Osteocyte (in vitro differentiated cells): ENCODE measurements around the gene HMCN2. TPM values are rescaled to one million over a fixed set of nuclear protein-coding genes. Genes with fewer than 3 reads are reported as not detected.

Source experiments
- DNase-seq: peaks from one replicate; pipeline ENCODE4 v3.0.0; 2021; ENCODE audit warnings: mixed read lengths; ENCODE audit not compliant: unreplicated experiment; ENCODE audit errors: extremely low spot score
- H3K27ac Mint-ChIP-seq: one replicate; pipeline ENCODE4 v1.8.0; 2021; ENCODE audit warnings: mild to moderate bottlenecking, mixed read lengths; ENCODE audit not compliant: unreplicated experiment
- H3K27me3 Mint-ChIP-seq: one replicate; pipeline ENCODE4 v1.8.0; 2021; ENCODE audit warnings: mixed read lengths; ENCODE audit not compliant: unreplicated experiment
- H3K36me3 Mint-ChIP-seq: one replicate; pipeline ENCODE4 v1.8.0; 2021; ENCODE audit warnings: mixed read lengths; ENCODE audit not compliant: unreplicated experiment
- H3K4me1 Mint-ChIP-seq: one replicate; pipeline ENCODE4 v1.8.0; 2021; ENCODE audit warnings: mixed read lengths; ENCODE audit not compliant: unreplicated experiment
- H3K4me3 Mint-ChIP-seq: one replicate; pipeline ENCODE4 v1.8.0; 2021; ENCODE audit warnings: mild to moderate bottlenecking, moderate library complexity, mixed read lengths; ENCODE audit not compliant: unreplicated experiment
- H3K9me3 Mint-ChIP-seq: one replicate; pipeline ENCODE4 v1.8.0; 2021; ENCODE audit warnings: mixed read lengths; ENCODE audit not compliant: unreplicated experiment
- CTCF ChIP-seq: fragments of 200-600 bp; sonication (generic); IDR thresholded peaks from 2 replicates; pipeline ENCODE4 v1.5.0; 2021; ENCODE audit warnings: antibody characterized with exemption, mild to moderate bottlenecking, moderate library complexity
- total RNA-seq: library from RNA; stranded (reverse); gene quantifications from 2 replicates; pipeline ENCODE4 v1.2.1, GENCODE V29; 2021

HMCN2 gene
- total RNA-seq, 1 donor from 2014 or later = 0.05 TPM

- Mint-ChIP-seq H3K36me3 (no peaks in the 10 kb centered on the region), H3K9me3 (no peaks in the 10 kb centered on the region), H3K4me3 (no peak overlapping the region), H3K27ac (no peak overlapping the region), H3K4me1 (no peaks in the 10 kb centered on the region), H3K27me3 (peaks cover 74% of the 10 kb centered on the region)
- DNase-seq = no peak
- no peak for TF ChIP-seq CTCF
Observed at GRCh38 chr9:130319944-130320712, 54.6 kb downstream of the HMCN2 start.

GRCh38 chr9:130320723-130321481, 55.3 kb downstream of the HMCN2 start:
- Mint-ChIP-seq H3K27ac (no peak overlapping the region), H3K9me3 (no peaks in the 10 kb centered on the region), H3K4me1 (no peaks in the 10 kb centered on the region), H3K4me3 (no peak overlapping the region), H3K27me3 (peaks cover 77% of the 10 kb centered on the region), H3K36me3 (no peaks in the 10 kb centered on the region)
- TF ChIP-seq CTCF = no peak
- DNase-seq = no peak

GRCh38 chr9:130321539-130321938, 56.0 kb downstream of the HMCN2 start:
- Mint-ChIP-seq H3K4me1 (no peaks in the 10 kb centered on the region), H3K36me3 (no peaks in the 10 kb centered on the region), H3K4me3 (no peak overlapping the region), H3K27me3 (peaks cover 79% of the 10 kb centered on the region), H3K27ac (no peak overlapping the region), H3K9me3 (no peaks in the 10 kb centered on the region)
- TF ChIP-seq CTCF = no peak
- DNase-seq = no peak

GRCh38 chr9:130323051-130323745, 57.6 kb downstream of the HMCN2 start:
- H3K4me3 Mint-ChIP-seq = no peak overlapping the region
- no peaks in the 10 kb centered on the region for H3K4me1 Mint-ChIP-seq
- H3K27me3 Mint-ChIP-seq = peaks cover 66% of the 10 kb centered on the region
- no peak overlapping the region for H3K27ac Mint-ChIP-seq
- TF ChIP-seq CTCF = no peak
- no peaks in the 10 kb centered on the region for H3K36me3 Mint-ChIP-seq
- no peak for DNase-seq
- H3K9me3 Mint-ChIP-seq = no peaks in the 10 kb centered on the region

GRCh38 chr9:130325921-130326320, 60.4 kb downstream of the HMCN2 start:
- Mint-ChIP-seq H3K27ac (no peak overlapping the region), H3K36me3 (no peaks in the 10 kb centered on the region), H3K4me1 (peaks cover 3% of the 10 kb centered on the region), H3K9me3 (no peaks in the 10 kb centered on the region), H3K4me3 (no peak overlapping the region), H3K27me3 (peaks cover 64% of the 10 kb centered on the region)
- no peak for TF ChIP-seq CTCF
- DNase-seq = no peak
